ENCODE measurements around the gene ELFN1.
"Not testable (repeated sequence)": the region's sequence is repeated elsewhere in the genome, so short reads cannot be mapped to it uniquely, and the experiment has no call there.

ELFN1 gene

GRCh38 chr7:1708596-1709251 lies 38.6 kb downstream of the ELFN1 start:
- no peak for DNase-seq (ENCODE audit: low read depth, low spot score)

DNA sequence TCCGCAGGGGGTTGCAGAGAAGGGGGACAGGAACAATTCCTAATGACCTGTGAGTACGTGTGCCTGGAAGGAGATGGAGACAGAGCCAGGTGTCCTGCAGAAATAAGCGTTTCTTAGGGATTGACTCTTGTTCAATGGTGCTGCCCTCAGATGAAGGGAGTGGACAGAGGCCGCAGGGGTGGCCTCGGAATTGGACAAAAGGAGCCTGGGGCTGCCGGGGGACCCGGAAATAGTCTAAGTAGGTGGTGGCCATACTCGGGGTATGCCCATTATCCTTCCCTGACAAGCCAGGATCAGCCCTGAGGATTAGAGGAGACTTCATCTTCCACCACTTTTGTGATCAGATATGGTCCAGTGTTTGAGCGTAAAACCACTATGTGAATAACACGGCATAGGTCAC lies 39.2 kb downstream of the ELFN1 start:
- no peak for DNase-seq (ENCODE audit: low read depth, low spot score)

- DNase-seq (ENCODE audit: low read depth, low spot score): no peak
Measured at GRCh38 chr7:1709900-1710299, 39.8 kb downstream of the ELFN1 start.

DNA sequence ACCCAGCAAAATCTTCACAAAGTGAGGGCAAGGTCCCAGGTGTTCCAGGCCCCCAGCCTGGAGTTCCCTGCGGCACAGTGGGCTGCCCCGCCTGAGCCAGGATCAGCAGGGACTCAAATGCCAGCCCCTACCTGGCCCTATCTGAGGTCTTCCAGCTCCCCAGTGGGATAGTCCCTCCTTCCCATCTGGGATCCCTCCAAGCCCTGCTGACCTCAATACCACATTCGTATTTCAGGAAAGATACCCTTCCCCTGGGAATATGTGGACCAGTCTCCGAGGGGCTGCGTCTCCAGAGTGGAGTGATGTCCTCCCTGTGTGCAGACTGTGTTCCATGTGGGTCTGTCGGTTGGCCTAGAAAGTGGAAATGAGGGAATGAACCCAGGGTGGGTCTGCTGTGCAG lies 40.9 kb downstream of the ELFN1 start:
- DNase-seq (ENCODE audit: low read depth, low spot score): no peak

GRCh38 chr7:1712907-1713501 lies 42.9 kb downstream of the ELFN1 start:
- no peak for DNase-seq (ENCODE audit: low read depth, low spot score)

GRCh38 chr7:1713502-1714484 lies 43.7 kb downstream of the ELFN1 start:
- DNase-seq (ENCODE audit: low read depth, low spot score): no peak

DNA sequence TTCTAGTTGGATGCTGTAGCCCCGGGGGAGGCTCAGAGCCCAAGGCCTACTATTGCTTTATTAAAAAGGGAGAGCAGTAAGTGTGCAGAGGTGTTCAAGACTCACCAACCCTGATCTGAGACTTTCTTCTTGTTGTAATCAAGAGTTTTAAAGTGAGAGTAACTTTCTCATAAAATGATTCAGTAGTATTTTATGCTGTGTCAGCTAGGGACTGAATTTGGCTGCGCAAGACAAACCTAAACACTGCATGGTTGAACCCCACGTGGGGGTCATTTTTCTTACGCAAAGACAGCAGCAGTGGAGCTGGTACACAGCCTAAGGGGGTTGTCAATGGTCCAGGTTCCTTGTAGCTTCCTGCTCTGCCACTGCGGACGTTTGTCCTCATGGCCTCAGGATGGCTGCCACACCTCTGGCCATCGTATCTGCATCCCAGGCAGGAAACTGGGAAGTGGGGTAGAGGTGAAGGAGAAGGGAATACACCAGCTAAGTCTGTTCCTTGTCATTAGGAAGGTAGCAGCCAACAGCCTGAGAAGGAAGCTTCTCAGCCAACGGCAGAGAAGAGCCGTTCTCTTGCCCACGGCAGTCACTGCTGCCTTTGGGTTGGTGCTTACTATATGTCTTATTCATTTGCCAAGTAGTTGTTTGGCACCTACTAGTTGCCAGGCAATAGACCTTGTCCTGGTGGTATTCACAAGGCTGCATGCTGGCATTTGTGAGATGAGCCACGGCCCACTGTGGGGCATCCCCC lies 44.7 kb downstream of the ELFN1 start:
- no peak for DNase-seq (ENCODE audit: low read depth, low spot score)

- DNase-seq (ENCODE audit: low read depth, low spot score): no peak
Measured at GRCh38 chr7:1715331-1715625, 45.2 kb downstream of the ELFN1 start.

GRCh38 chr7:1715671-1716074 lies 45.6 kb downstream of the ELFN1 start:
- no peak for DNase-seq (ENCODE audit: low read depth, low spot score)

DNA sequence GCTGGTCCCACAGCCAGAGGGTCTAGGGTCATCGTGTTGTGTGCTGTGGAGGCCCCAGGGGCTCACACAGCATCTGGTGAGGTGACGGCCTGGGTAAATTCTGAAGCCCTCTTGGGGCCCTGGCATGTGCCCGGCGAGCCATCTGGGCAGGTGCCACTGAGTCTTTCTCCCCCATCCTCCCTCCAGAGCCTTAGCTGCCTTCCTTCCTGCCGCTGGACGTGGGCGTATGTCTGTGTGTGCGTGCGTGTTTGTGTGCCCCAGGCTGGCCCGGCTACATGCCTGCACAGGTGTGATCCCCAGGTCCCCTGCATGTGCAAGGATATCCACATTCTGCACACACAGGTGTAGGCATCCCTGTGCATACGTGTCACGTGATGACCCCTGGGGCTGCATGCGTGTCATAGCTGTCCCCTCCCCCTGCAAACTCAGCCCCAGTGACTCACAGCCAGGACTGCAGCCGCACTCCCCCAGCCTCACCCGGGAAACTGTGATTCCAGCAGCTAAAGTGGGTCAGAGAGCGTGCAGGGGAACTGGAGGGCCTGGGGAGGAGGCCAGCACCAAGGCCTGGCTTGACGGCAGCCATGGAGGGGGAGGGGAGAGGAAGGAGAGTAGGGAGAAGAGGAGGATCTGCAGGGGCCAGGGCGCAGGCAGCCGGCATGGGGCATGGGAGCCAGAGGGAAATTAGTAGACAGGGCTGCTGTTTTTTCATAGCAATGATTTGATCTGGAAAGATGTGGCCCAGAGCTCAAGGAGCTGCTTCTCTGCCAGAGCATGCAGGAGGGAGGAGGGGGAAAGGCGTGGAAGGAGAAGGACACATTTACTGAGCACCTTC lies 46.4 kb downstream of the ELFN1 start:
- no peak for DNase-seq (ENCODE audit: low read depth, low spot score)

GRCh38 chr7:1717095-1717483 lies 47.0 kb downstream of the ELFN1 start:
- DNase-seq (ENCODE audit: low read depth, low spot score): no peak

GRCh38 chr7:1717903-1718676 lies 48.0 kb downstream of the ELFN1 start:
- no peak for DNase-seq (ENCODE audit: low read depth, low spot score)

- DNase-seq (ENCODE audit: low read depth, low spot score): not testable (repeated sequence)
Measured at GRCh38 chr7:1718850-1719249, 48.8 kb downstream of the ELFN1 start.

DNA sequence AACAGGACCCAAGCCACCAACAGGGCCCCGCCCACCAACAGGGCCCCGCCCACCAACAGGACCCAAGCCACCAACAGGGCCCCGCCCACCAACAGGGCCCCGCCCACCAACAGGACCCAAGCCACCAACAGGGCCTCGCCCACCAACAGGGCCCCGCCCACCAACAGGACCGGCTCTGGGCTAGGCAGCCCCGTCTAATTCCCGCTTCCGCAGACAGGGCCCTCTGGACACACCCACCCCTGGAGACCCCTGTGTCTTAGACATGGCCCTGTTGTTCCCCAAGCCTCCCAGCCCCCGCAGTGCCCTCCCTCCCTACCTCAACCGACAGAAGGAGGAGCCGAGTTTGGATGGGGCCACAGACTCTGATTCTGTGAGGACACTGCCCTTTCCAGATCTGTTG lies 49.2 kb downstream of the ELFN1 start:
- DNase-seq (ENCODE audit: low read depth, low spot score): not testable (repeated sequence)

DNA sequence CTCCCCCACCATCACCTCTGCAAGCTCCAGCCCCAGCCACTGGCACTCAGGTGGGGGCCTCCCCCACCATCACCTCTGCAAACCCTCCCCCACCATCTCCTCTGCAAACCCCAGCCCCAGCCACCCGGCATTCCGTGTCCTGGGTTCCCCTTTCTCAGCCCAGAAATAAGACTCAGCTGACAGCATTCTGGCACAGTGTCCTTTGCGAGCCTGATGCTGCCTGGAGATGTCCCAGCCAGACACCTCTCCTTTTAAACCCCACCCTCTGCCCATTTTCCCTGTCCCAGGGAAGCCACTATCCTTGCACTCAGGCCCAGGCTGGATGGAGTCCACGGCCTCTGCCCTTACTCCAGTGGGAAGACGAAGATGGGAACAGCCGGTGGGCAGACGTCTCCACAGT lies 49.8 kb downstream of the ELFN1 start:
- no peak for DNase-seq (ENCODE audit: low read depth, low spot score)

- DNase-seq (ENCODE audit: low read depth, low spot score): no peak
Measured at GRCh38 chr7:1720326-1720725, 50.2 kb downstream of the ELFN1 start.

- DNase-seq (ENCODE audit: low read depth, low spot score): no peak
Measured at GRCh38 chr7:1721047-1721690, 51.1 kb downstream of the ELFN1 start.

GRCh38 chr7:1723254-1723653 lies 53.2 kb downstream of the ELFN1 start:
- no peak for DNase-seq (ENCODE audit: low read depth, low spot score)

DNA sequence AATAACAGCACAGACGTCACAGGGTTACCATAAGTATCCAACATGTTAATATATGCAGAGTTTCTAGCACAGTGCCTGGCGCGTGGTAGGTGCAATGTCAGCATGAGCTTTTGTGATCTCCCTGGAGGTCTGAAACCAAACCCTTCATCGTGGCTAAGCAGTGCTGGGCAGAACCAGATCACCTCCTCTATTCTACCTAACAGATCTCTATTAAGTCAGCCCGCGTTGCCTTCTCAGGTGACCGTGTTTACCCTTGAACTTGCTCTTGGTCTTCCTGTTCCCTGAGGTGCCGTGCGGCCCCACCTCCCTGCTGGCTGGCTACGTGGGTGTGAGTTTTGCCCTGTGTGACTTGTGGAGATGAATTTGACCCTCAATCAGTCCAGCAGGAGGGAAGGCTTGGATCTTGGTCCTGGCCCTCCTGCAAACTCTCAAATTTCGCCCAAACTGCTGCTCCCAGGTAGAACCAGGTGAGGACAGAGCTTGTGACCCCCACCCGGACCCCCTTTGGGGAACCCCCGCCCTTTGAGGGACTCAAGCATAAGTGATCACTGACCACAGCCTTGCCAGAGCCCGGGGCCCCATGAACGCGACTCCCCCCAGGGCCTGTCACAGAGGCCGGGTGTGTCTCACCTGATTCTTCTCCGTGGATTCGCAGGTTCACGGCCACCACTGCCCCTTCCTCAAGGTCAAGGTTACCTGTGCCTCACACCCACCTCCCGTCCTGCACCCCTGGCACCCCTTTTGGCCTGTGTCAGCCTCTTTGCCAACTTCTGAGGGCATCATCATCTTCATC lies 54.2 kb downstream of the ELFN1 start:
- no peak for DNase-seq (ENCODE audit: low read depth, low spot score)
